ENCODE measurements around the gene CALML6.

CALML6 gene

DNA sequence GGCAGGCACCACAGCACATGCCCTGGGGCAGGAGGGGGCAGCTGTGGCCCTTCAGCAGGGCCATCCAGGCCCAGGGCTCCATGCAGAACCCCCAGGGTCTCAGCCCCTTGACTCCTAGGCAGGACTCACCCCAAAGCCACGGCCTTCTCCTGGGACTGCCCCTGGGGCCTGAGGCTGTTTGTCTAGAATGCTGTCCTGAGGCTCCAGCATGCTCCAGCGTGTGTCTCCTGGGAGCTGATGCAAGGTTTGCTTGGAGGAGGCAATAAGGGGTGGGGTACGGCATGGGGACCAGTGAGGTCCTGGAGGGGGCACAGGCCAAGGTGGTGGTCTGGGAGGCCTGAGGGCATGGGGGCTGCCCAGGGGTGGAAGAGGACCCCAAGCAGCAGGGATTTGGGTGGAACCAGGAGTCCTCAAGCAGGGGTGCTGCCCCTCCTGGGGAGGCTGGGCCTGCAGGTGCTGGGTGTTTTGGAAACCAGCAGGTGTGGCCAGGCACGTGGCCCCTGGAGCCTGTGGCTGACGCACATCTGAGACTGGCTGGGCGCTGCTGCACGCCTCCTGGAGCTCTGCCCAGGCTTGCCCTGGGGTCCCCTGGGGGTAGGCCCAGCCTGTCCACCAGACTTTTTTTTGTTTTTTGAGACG, 7.8 kb upstream of the CALML6 start:
- DNase-seq: peak; percentile 73

GRCh38 chr1:1908506-1908791, 6.6 kb upstream of the CALML6 start:
- Histone ChIP-seq H3K9me3 (no peaks in the 10 kb centered on the region), H3K36me3 (no peaks in the 10 kb centered on the region), H3K4me1 (peaks cover 15% of the 10 kb centered on the region), H3K4me3 (ENCODE audit: low read depth, low read length) (peak overlapping the region; percentile 58), H3K27me3 (no peaks in the 10 kb centered on the region)
- DNase-seq: no peak
- TF ChIP-seq, protein P1, sequence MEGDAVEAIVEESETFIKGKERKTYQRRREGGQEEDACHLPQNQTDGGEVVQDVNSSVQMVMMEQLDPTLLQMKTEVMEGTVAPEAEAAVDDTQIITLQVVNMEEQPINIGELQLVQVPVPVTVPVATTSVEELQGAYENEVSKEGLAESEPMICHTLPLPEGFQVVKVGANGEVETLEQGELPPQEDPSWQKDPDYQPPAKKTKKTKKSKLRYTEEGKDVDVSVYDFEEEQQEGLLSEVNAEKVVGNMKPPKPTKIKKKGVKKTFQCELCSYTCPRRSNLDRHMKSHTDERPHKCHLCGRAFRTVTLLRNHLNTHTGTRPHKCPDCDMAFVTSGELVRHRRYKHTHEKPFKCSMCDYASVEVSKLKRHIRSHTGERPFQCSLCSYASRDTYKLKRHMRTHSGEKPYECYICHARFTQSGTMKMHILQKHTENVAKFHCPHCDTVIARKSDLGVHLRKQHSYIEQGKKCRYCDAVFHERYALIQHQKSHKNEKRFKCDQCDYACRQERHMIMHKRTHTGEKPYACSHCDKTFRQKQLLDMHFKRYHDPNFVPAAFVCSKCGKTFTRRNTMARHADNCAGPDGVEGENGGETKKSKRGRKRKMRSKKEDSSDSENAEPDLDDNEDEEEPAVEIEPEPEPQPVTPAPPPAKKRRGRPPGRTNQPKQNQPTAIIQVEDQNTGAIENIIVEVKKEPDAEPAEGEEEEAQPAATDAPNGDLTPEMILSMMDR (IDR thresholded peaks at IDR 0.05; ENCODE audit: low read depth, low read length): no peak

More for the DNA sequence above, 7.8 kb upstream of the CALML6 start:
- no peaks in the 10 kb centered on the region for H3K36me3 ChIP-seq
- no peaks in the 10 kb centered on the region for H3K9me3 ChIP-seq
- no peak overlapping the region for H3K4me3 ChIP-seq (ENCODE audit: low read depth, low read length)
- TF ChIP-seq, protein P1 (IDR thresholded peaks at IDR 0.05; ENCODE audit: low read depth, low read length): no peak
- no peaks in the 10 kb centered on the region for H3K27me3 ChIP-seq
- H3K4me1 ChIP-seq: peaks cover 15% of the 10 kb centered on the region

DNA sequence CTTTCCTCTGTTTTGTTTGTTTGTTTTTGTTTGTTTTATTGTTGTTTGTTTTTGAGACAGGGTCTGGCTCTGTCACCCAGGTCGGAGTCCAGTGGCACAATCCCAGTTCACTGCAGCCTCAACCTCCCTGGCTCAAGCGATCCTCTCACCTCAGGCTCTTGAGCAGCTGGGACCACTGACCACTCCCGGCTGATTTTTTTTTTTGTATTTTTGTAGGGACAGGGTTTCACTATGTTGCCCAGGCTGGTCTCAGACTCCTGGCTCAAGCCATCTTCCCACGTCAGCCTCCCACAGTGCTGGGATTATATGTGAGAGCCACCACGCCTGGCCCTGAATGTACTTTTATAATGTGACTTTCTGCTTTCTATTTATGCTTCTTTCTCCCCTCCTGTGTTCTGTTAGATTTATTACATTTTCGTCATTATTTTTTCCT, 5.0 kb upstream of the CALML6 start:
- Histone ChIP-seq H3K36me3 (no peaks in the 10 kb centered on the region), H3K4me3 (ENCODE audit: low read depth, low read length) (no peak overlapping the region), H3K9me3 (no peaks in the 10 kb centered on the region), H3K27me3 (no peaks in the 10 kb centered on the region), H3K4me1 (peaks cover 15% of the 10 kb centered on the region)
- DNase-seq: no peak
- TF ChIP-seq, protein P1 (IDR thresholded peaks at IDR 0.05; ENCODE audit: low read depth, low read length): no peak

- Histone ChIP-seq H3K9me3 (no peaks in the 10 kb centered on the region), H3K27me3 (no peaks in the 10 kb centered on the region), H3K36me3 (no peaks in the 10 kb centered on the region), H3K4me3 (ENCODE audit: low read depth, low read length) (no peak overlapping the region), H3K4me1 (peaks cover 15% of the 10 kb centered on the region)
- TF ChIP-seq, protein P1 (IDR thresholded peaks at IDR 0.05; ENCODE audit: low read depth, low read length): no peak
- DNase-seq: no peak
Measured at GRCh38 chr1:1910651-1911331, 4.3 kb upstream of the CALML6 start.

GRCh38 chr1:1911350-1912041, 3.6 kb upstream of the CALML6 start:
- no peaks in the 10 kb centered on the region for H3K36me3 ChIP-seq
- TF ChIP-seq, protein P1 (IDR thresholded peaks at IDR 0.05; ENCODE audit: low read depth, low read length): no peak
- H3K4me3 ChIP-seq (ENCODE audit: low read depth, low read length): no peak overlapping the region
- H3K27me3 ChIP-seq: no peaks in the 10 kb centered on the region
- DNase-seq: no peak
- no peaks in the 10 kb centered on the region for H3K9me3 ChIP-seq
- peaks cover 9% of the 10 kb centered on the region for H3K4me1 ChIP-seq
